Right atrium auricular region (tissue), 2 donors: ENCODE data around the gene GPC3. TPM values are rescaled to one million over a fixed set of nuclear protein-coding genes. Genes with fewer than 3 reads are reported as not detected.

Experiments used
- DNase-seq: peaks from one replicate; pipeline ENCODE4 v3.0.0-alpha.2; 2019; ENCODE audit warnings: low spot score
- H3K27ac ChIP-seq, 2 donors: fragments of 200-600 bp; sonication (generic); 1 replicate in 1 of 2; 2 replicates in 1 of 2; pipeline ENCODE4 v1.5.1; 2016 to 2019
- H3K27me3 ChIP-seq, 2 donors: fragments of 200-600 bp; sonication (generic); one replicate each; pipeline versions ENCODE4 v1.5.1 to v1.6.0; 2017 to 2019
- H3K36me3 ChIP-seq: fragments of 200-600 bp; sonication (generic); one replicate; pipeline ENCODE4 v1.5.1; 2016
- H3K4me1 ChIP-seq, 2 donors: fragments of 200-600 bp; sonication (generic); one replicate each; pipeline versions ENCODE4 v1.5.1 to v1.6.0; 2017 to 2019
- H3K4me3 ChIP-seq, 2 donors: fragments of 200-600 bp; sonication (generic); 1 replicate in 1 of 2; 2 replicates in 1 of 2; pipeline ENCODE4 v1.5.1; 2017 to 2019; ENCODE audit warnings: mild to moderate bottlenecking in 1 of 2, moderate library complexity in 1 of 2
- H3K9me3 ChIP-seq, 2 donors: fragments of 200-600 bp; sonication (generic); one replicate each; pipeline ENCODE4 v1.5.1; 2019
- total RNA-seq, 2 donors: library from RNA; depleted of rRNA; stranded (reverse); fragments of >200 nt; gene quantifications; one replicate each; pipeline ENCODE4 v1.1.0, GENCODE V29; 2016
- TF ChIP-seq, protein P1 (sequence below), 2 donors: fragments of 200-600 bp; sonication (generic); IDR thresholded peaks; one replicate each; pipeline ENCODE4 v1.5.1; 2019; ENCODE audit warnings: antibody characterized with exemption in 2 of 2

Gene GPC3
- total RNA-seq, 2 donors from 2014 or later, result 3.5 to 18.6 TPM

DNA sequence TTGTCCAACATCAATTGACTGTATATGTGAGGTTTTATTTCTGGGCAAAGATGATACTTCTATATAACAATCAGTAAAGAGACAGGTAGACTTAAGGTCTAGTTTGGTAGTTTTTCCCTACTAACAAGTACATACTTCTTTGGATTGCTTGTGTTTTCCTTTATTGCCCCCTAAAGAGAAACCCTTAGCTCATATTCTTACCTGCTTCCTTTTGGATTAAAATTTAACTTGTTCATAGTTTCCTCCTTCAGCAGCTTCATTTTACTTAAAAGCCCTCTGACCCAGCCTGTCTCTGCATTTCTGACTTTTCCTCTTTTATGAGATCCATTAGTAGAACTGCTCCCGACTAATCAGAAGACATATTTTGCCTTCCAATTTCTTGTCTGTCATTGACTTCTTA lies 494.4 kb downstream of the GPC3 start:
- TF ChIP-seq, protein P1, sequence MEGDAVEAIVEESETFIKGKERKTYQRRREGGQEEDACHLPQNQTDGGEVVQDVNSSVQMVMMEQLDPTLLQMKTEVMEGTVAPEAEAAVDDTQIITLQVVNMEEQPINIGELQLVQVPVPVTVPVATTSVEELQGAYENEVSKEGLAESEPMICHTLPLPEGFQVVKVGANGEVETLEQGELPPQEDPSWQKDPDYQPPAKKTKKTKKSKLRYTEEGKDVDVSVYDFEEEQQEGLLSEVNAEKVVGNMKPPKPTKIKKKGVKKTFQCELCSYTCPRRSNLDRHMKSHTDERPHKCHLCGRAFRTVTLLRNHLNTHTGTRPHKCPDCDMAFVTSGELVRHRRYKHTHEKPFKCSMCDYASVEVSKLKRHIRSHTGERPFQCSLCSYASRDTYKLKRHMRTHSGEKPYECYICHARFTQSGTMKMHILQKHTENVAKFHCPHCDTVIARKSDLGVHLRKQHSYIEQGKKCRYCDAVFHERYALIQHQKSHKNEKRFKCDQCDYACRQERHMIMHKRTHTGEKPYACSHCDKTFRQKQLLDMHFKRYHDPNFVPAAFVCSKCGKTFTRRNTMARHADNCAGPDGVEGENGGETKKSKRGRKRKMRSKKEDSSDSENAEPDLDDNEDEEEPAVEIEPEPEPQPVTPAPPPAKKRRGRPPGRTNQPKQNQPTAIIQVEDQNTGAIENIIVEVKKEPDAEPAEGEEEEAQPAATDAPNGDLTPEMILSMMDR (IDR thresholded peaks at IDR 0.05), result no peak
- H3K27me3 ChIP-seq, result no peaks in the 10 kb centered on the region
- no peak for DNase-seq
- no peak overlapping the region for H3K4me3 ChIP-seq
- H3K4me1 ChIP-seq, result no peaks in the 10 kb centered on the region
- H3K9me3 ChIP-seq, result no peaks in the 10 kb centered on the region
- no peak overlapping the region for H3K27ac ChIP-seq
- no peaks in the 10 kb centered on the region for H3K36me3 ChIP-seq
